Measurements from ENCODE around the gene AFAP1.

The AFAP1 gene

GRCh38 chr4:7711307-7711963 lies 228.2 kb downstream of the AFAP1 start:
- H3K36me3 ChIP-seq (replicated peaks): no peaks in the 10 kb centered on the region
- DNase-seq: no peak
- H3K27me3 ChIP-seq (replicated peaks): no peaks in the 10 kb centered on the region

GRCh38 chr4:7710576-7711306 lies 228.9 kb downstream of the AFAP1 start:
- Histone ChIP-seq H3K27me3 (replicated peaks) (no peaks in the 10 kb centered on the region), H3K36me3 (replicated peaks) (no peaks in the 10 kb centered on the region), H3K4me3 (ENCODE audit: low read depth, low read length) (no peak overlapping the region), H3K27ac (no peak overlapping the region)
- no peak for TF ChIP-seq CTCF (IDR thresholded peaks at IDR 0.05; ENCODE audit: low read depth, low read length, missing control alignments)
- in situ Hi-C loops (cut with HindIII; ENCODE audit: low pct_ligation_motif_present, low sequenced_read_pairs): no loop called here
- no peak for DNase-seq

More at GRCh38 chr4:7711307-7711963, 228.2 kb downstream of the AFAP1 start:
- Histone ChIP-seq H3K27ac (no peak overlapping the region), H3K4me3 (ENCODE audit: low read depth, low read length) (no peak overlapping the region)
- in situ Hi-C loops (cut with HindIII; ENCODE audit: low pct_ligation_motif_present, low sequenced_read_pairs): no loop called here
- TF ChIP-seq CTCF (IDR thresholded peaks at IDR 0.05; ENCODE audit: low read depth, low read length, missing control alignments): no peak

DNA sequence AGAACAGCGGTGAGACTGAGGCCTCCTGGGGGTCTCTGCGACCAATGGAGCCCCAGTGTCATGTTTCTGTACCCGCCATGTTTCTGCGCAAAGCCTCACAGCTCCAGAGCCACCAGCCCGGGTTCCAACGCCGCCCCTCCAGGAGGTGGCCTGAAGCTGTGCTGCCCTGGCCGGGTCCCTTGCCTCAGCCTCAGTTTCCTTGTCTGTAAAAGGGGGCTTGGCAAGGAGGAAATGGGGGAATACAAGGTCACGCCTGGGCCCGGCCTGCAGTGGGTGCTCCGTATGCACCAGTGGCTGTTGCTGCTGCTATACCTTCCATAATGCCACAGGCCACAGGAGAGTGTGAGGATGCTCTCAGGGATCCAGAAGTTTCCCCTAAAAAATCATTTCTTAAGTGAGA lies 229.5 kb downstream of the AFAP1 start:
- no peak for TF ChIP-seq CTCF (IDR thresholded peaks at IDR 0.05; ENCODE audit: low read depth, low read length, missing control alignments)
- in situ Hi-C loops (cut with HindIII; ENCODE audit: low pct_ligation_motif_present, low sequenced_read_pairs): no loop called here
- H3K36me3 ChIP-seq (replicated peaks): no peaks in the 10 kb centered on the region
- no peak for DNase-seq
- no peaks in the 10 kb centered on the region for H3K27me3 ChIP-seq (replicated peaks)
- no peak overlapping the region for H3K4me3 ChIP-seq (ENCODE audit: low read depth, low read length)
- no peak overlapping the region for H3K27ac ChIP-seq

DNA sequence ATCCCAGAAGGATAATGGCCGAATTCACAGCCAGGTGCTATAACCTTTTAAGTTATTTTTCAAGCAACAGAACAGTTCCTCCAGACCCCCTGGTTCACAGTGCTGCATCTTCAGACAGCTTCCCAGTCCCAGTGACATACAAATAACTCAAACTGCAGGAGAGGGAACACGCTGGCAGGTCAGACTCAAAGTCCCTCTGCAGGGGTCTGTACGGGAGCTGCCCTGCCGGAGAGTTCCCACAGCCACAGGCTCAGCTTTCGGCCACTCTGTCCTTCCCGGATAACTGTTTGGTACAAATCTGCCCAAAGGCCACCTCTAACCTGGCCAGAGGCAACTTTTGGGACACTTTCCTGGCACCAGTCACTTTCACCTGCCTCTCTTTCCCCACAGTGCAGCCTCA lies 230.2 kb downstream of the AFAP1 start:
- Histone ChIP-seq H3K27me3 (replicated peaks) (no peaks in the 10 kb centered on the region), H3K4me3 (ENCODE audit: low read depth, low read length) (no peak overlapping the region), H3K27ac (no peak overlapping the region), H3K36me3 (replicated peaks) (no peaks in the 10 kb centered on the region)
- DNase-seq: no peak
- TF ChIP-seq CTCF (IDR thresholded peaks at IDR 0.05; ENCODE audit: low read depth, low read length, missing control alignments): no peak
- in situ Hi-C loops (cut with HindIII; ENCODE audit: low pct_ligation_motif_present, low sequenced_read_pairs): no loop called here

DNA sequence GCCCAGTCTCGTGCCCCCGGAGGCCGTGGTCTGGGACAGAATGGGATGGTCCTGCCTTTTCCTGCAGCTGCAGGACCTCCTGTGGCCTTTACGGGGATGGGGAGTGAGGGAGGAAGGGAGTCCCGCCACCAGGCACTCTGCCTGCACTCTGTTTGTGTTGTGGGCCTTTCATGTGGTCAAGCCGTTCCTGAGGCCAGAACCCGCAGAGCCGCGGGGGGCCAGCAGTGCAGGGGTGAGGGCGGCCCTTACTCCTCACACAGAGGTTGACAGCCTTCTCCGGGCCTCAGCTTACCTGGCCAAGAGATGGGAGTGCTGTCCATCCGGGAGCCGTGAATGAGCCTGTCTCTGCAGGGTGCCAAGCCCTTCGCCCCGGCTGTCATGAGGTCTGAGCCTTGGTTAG lies 230.7 kb downstream of the AFAP1 start:
- H3K27ac ChIP-seq: no peak overlapping the region
- H3K4me3 ChIP-seq (ENCODE audit: low read depth, low read length): no peak overlapping the region
- in situ Hi-C loops (cut with HindIII; ENCODE audit: low pct_ligation_motif_present, low sequenced_read_pairs): no loop called here
- no peaks in the 10 kb centered on the region for H3K36me3 ChIP-seq (replicated peaks)
- peak; percentile 4 for TF ChIP-seq CTCF (IDR thresholded peaks at IDR 0.05; ENCODE audit: low read depth, low read length, missing control alignments)
- H3K27me3 ChIP-seq (replicated peaks): no peaks in the 10 kb centered on the region
- DNase-seq: peak; percentile 24

Data from brain microvascular endothelial cell (primary cell).